HepG2 (cell line): Measurements from ENCODE around the gene ACAA2.

Source experiments
- EHMT2 ChIP-seq: fragments of 200-600 bp; sonication (generic); IDR thresholded peaks from 2 replicates; pipeline ENCODE4 v1.7.0; 2017; ENCODE audit warnings: antibody characterized with exemption, low read depth, low read length, borderline replicate concordance
- FOSL2 ChIP-seq: sonication (generic); formaldehyde crosslinking; IDR thresholded peaks from 2 replicates; pipeline ENCODE4 v1.4.0; 2020; ENCODE audit warnings: missing genetic modification reagents
- NFE2L2 ChIP-seq: fragments of 150-350 bp; IDR thresholded peaks from 2 replicates; pipeline ENCODE4 v1.6.1; 2014; ENCODE audit warnings: low read length
- TBP ChIP-seq: sonication (generic); formaldehyde crosslinking; IDR thresholded peaks from 2 replicates; pipeline ENCODE4 v1.5.0; 2020; ENCODE audit warnings: missing genetic modification reagents
- TCF7 ChIP-seq: sonication (generic); IDR thresholded peaks from 2 replicates; pipeline ENCODE4 v1.6.1; 2016; ENCODE audit warnings: antibody characterized with exemption, low read depth
- ZBTB3 ChIP-seq: sonication (generic); formaldehyde crosslinking; IDR thresholded peaks from 2 replicates; pipeline ENCODE4 v1.4.0; 2020; ENCODE audit warnings: low read depth, mild to moderate bottlenecking, moderate library complexity, missing genetic modification reagents, borderline replicate concordance
- ZKSCAN1 ChIP-seq: fragments of 150-350 bp; IDR thresholded peaks from 2 replicates; pipeline ENCODE4 v1.6.1; 2014; ENCODE audit warnings: low read length
- ZNF121 ChIP-seq: sonication (generic); formaldehyde crosslinking; IDR thresholded peaks from 2 replicates; pipeline ENCODE4 v1.5.0; 2020; ENCODE audit warnings: mild to moderate bottlenecking, missing genetic modification reagents
- ZNF652 ChIP-seq: IDR thresholded peaks from 2 replicates; pipeline ENCODE4 v1.6.1; 2016; ENCODE audit warnings: low read depth, borderline replicate concordance

- TF ChIP-seq ZKSCAN1 (no peak), ZBTB3 (CRISPR knock-in tag) (no peak), EHMT2 (no peak), FOSL2 (CRISPR knock-in tag) (no peak), ZNF652 (CRISPR knock-in tag) (no peak), TBP (CRISPR knock-in tag) (no peak), TCF7 (no peak), NFE2L2 (no peak), ZNF121 (CRISPR knock-in tag) (no peak)
These were observed 49.5 kb upstream of the ACAA2 start for GRCh38 chr18:49862656-49863385.
